ENCODE data around the gene SNRNP70.

Gene SNRNP70

GRCh38 chr19:49085868-49086232 lies 599 bp downstream of the SNRNP70 start:
- Histone ChIP-seq H3K4me2 (ENCODE audit: low read length) (peak overlapping the region; percentile 95), H3K9me3 (ENCODE audit: insufficient read depth, low read length) (no peaks in the 10 kb centered on the region), H3K36me3 (replicated peaks; ENCODE audit: low read depth, low read length) (peaks cover 40% of the 10 kb centered on the region), H3K4me1 (ENCODE audit: low read length) (peaks cover 14% of the 10 kb centered on the region), H3K27me3 (ENCODE audit: low read depth, low read length) (no peaks in the 10 kb centered on the region), H3K9ac (ENCODE audit: low read length) (peak overlapping the region; percentile 92), H2AFZ (ENCODE audit: low read depth, low read length) (no peak overlapping the region), H3K27ac (ENCODE audit: low read length) (peak overlapping the region; percentile 60), H4K20me1 (ENCODE audit: insufficient read depth, low read length) (peaks cover 42% of the 10 kb centered on the region), H3K79me2 (ENCODE audit: low read length) (peaks cover 56% of the 10 kb centered on the region), H3K4me3 (ENCODE audit: low read length) (peak overlapping the region; percentile 92)
- no peak for TF ChIP-seq CTCF (IDR thresholded peaks at IDR 0.05; ENCODE audit: low read depth, low read length)
- TF ChIP-seq EZH2phosphoT487 (IDR thresholded peaks at IDR 0.05; ENCODE audit: low read depth): no peak

GRCh38 chr19:49086296-49086695 lies 1.0 kb downstream of the SNRNP70 start:
- Histone ChIP-seq H3K9ac (ENCODE audit: low read length) (peak overlapping the region; percentile 92), H2AFZ (ENCODE audit: low read depth, low read length) (no peak overlapping the region), H3K4me3 (ENCODE audit: low read length) (peak overlapping the region; percentile 92), H3K4me2 (ENCODE audit: low read length) (peak overlapping the region; percentile 95), H3K4me1 (ENCODE audit: low read length) (peaks cover 14% of the 10 kb centered on the region), H3K27ac (ENCODE audit: low read length) (peak overlapping the region; percentile 60), H3K27me3 (ENCODE audit: low read depth, low read length) (no peaks in the 10 kb centered on the region), H4K20me1 (ENCODE audit: insufficient read depth, low read length) (peaks cover 44% of the 10 kb centered on the region), H3K36me3 (replicated peaks; ENCODE audit: low read depth, low read length) (peaks cover 42% of the 10 kb centered on the region), H3K9me3 (ENCODE audit: insufficient read depth, low read length) (no peaks in the 10 kb centered on the region), H3K79me2 (ENCODE audit: low read length) (peaks cover 61% of the 10 kb centered on the region)
- TF ChIP-seq EZH2phosphoT487 (IDR thresholded peaks at IDR 0.05; ENCODE audit: low read depth) (no peak), CTCF (IDR thresholded peaks at IDR 0.05; ENCODE audit: low read depth, low read length) (no peak)

DNA sequence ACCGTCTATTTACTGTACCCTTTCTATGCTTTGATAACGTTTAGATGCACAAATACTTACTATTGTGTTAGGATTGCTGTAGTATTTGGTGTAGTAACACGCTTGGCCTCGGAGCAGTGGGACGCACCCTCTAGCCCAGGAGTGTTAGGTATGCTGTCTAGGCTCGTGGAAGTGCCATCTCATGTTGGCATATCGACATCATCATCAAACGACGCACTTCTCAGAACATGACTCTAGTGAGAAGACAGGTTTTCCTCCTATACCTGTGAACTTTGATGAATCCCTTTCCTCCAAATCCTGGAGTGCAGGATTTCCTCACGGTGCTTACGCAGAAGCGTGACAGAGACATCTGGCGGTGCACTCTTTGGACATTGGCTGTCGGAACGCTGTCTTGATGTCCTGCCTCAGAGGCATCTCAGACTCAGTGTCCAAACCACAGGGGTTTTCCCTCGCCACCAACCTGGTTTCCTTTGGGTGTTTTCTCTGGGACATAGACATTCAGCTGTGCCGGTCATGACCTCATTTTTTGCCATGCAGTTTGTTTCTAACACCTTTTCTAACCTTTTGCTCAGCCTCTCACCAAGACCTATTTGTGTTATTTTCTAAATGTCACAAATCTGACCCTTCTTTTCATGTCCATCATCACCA lies 6.3 kb downstream of the SNRNP70 start:
- no peak overlapping the region for H3K4me3 ChIP-seq (ENCODE audit: low read length)
- TF ChIP-seq CTCF (IDR thresholded peaks at IDR 0.05; ENCODE audit: low read depth, low read length) (no peak), EZH2phosphoT487 (IDR thresholded peaks at IDR 0.05; ENCODE audit: low read depth) (no peak)
- H3K36me3 ChIP-seq (replicated peaks; ENCODE audit: low read depth, low read length): peaks cover 68% of the 10 kb centered on the region
- H4K20me1 ChIP-seq (ENCODE audit: insufficient read depth, low read length): peaks cover 55% of the 10 kb centered on the region
- H3K4me2 ChIP-seq (ENCODE audit: low read length): no peak overlapping the region
- peaks cover 98% of the 10 kb centered on the region for H3K79me2 ChIP-seq (ENCODE audit: low read length)
- H2AFZ ChIP-seq (ENCODE audit: low read depth, low read length): no peak overlapping the region
- H3K9ac ChIP-seq (ENCODE audit: low read length): no peak overlapping the region
- H3K27ac ChIP-seq (ENCODE audit: low read length): no peak overlapping the region
- no peaks in the 10 kb centered on the region for H3K9me3 ChIP-seq (ENCODE audit: insufficient read depth, low read length)
- peaks cover 10% of the 10 kb centered on the region for H3K4me1 ChIP-seq (ENCODE audit: low read length)
- H3K27me3 ChIP-seq (ENCODE audit: low read depth, low read length): no peaks in the 10 kb centered on the region

DNA sequence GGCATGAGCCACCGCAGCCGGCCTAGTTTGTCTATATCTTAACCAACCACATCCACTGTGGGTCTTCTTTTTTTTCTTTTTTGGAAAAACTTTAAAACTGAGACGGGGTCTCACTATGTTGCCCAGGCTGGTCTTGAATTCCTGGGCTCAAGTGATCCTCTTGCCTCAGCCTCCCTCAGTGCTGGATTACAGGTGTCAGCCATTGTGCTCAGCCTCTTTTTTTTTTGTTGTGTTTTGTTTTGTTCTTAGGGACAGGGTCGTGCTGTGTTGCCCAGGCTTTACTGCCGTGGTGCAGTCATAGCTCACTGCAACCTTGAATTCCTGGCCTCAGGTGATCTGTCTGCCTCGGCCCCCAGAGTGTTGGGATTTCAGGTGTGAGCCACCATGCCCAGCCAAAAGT lies 7.4 kb downstream of the SNRNP70 start:
- Histone ChIP-seq H3K36me3 (replicated peaks; ENCODE audit: low read depth, low read length) (peaks cover 63% of the 10 kb centered on the region), H2AFZ (ENCODE audit: low read depth, low read length) (no peak overlapping the region), H3K79me2 (ENCODE audit: low read length) (peaks cover 91% of the 10 kb centered on the region), H3K4me3 (ENCODE audit: low read length) (no peak overlapping the region), H3K27me3 (ENCODE audit: low read depth, low read length) (no peaks in the 10 kb centered on the region), H3K9me3 (ENCODE audit: insufficient read depth, low read length) (no peaks in the 10 kb centered on the region), H3K4me1 (ENCODE audit: low read length) (no peaks in the 10 kb centered on the region), H3K4me2 (ENCODE audit: low read length) (no peak overlapping the region), H3K9ac (ENCODE audit: low read length) (no peak overlapping the region), H4K20me1 (ENCODE audit: insufficient read depth, low read length) (peaks cover 50% of the 10 kb centered on the region), H3K27ac (ENCODE audit: low read length) (no peak overlapping the region)
- TF ChIP-seq CTCF (IDR thresholded peaks at IDR 0.05; ENCODE audit: low read depth, low read length) (no peak), EZH2phosphoT487 (IDR thresholded peaks at IDR 0.05; ENCODE audit: low read depth) (no peak)
